Stimulated activated CD4-positive, alpha-beta T cell treated with anti-CD3 and anti-CD28 coated beads, Interleukin-2, amount 100 ng/mL, for 4 hours (primary cell): ENCODE measurements around the gene ZNF317.
A peak's percentile ranks its signal among the peaks of the same experiment; 100 is the strongest.
"Not testable (repeated sequence)": the region's sequence is repeated elsewhere in the genome, so short reads cannot be mapped to it uniquely, and the experiment has no call there.

Experiments used
- DNase-seq: peaks from one replicate; pipeline ENCODE4 v3.0.0-alpha.2; 2020; ENCODE audit warnings: low read depth

The ZNF317 gene

GRCh38 chr19:9175326-9175725 is 35.1 kb downstream of the ZNF317 start:
- no peak for DNase-seq

DNA sequence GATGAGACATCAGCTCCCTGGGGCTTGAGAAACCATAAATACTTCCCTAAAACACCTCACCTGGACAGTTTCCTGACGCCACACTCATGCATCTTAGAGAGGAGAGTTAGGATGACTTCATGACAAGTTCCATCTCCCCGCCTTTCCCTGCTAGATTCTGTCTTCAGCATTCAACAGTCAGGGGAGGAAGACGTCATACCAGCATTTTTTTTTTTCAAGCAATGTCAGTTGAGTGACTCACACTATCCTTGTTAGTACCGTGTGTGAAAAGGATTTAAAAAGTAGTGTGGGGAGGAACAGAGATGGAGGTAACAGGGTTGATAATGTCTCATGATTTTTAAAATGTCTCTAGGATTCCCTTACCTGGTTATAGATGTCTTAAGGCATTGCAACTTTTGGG is 38.7 kb downstream of the ZNF317 start, which contains the start of gene OR7D2:
Gene OR7D2, plus strand, starts transcription at position 79 of the 400 bp plus-strand sequence. CDS start 6,803 bp downstream, outside the sequence.
- DNase-seq = no peak

DNA sequence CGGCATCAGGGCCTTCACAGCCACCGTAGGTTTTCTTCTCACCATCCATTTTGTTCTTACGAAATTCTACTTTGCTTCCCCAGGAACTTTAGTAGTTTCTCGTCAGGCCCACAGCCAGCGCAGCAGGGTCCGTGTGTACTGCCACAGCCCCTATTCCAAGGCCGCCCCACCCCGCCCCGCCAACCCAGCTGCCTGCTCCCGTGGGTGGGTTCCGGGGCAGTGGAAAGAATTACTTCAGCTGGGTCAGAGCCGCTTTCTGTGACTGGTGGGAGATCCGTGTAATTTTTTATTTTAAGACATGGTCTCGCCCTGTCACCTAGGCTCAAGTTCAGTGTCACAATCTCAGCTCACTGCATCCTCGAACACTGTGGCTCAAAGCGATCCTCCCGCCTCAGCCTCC is 42.8 kb downstream of the ZNF317 start:
- DNase-seq = no peak

- no peak for DNase-seq
Measured at GRCh38 chr19:9187191-9187590, 47.0 kb downstream of the ZNF317 start.

DNA sequence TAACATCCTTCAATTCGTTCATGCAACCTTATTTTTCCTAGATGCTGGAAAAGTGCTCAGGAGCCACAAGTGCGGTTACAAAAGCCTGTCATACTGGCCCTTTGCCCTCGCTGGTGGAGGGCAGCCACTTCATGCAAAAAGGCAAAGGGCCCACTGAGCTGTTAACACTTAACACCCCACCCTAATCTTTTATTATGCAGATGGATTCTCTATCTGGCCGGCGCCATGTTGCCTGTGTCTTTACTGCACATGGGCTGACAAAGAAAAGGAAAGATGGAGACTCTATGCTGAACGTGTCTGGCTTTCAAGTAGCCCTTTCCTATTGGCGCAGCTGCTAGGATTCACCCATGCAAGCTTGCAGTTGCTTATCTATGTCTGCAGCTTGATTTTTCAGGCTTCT is 49.3 kb downstream of the ZNF317 start:
- DNase-seq = no peak

DNA sequence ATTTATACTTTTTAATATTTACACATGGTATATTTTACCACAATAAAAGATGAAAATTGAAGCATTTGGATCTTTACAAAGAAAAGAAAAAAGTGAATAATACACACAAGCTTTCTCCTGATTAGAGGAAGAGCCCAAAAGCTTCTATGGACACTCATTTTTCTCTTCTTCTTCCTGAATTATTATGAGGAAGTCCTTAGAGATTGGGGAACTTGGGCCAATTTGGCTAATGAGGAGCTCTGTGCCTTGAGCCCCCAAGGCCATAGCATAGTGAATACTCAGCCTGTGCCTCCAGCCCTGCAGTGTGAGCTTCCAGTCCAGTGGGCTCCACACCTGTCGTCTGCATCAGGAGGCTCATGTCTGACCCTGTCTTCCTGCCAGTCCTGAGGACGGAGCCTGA is 57.8 kb downstream of the ZNF317 start:
- not testable (repeated sequence) for DNase-seq

DNA sequence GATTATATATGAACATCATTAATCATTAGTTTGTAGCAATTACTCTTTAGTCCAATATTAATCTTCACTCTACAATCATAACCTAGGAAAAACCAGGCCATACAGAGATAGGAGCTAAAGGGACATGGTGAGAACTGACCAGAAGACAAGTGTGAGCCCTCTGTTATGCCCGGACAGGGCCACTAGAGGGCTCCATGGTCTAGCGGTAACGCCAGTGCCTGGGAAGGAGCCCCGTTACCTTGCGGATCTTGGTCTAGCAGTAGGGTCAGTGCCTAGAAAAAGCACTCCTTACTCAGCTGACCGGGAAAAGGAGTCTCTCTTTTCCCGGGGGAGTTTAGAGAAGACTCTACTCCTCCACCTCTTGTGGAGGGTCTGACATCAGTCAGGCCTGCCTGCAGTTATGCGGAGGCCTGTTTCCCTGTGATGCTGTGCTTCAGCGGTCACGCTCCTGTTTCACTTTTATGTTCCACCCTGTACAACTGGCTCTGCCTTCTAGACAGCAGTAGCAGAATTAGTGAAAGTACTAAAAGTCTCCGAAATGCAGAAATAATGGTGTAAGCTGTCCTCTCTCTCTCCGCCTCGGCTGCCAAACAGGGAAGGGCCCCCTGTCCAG is 65.4 kb downstream of the ZNF317 start:
- DNase-seq = peak; percentile 48
